ENCODE measurements around the gene PLEKHH1.

Gene PLEKHH1

GRCh38 chr14:67633451-67634147, 100.5 kb downstream of the PLEKHH1 start:
- no peaks in the 10 kb centered on the region for H3K9me3 Mint-ChIP-seq
- H3K27ac Mint-ChIP-seq: no peak overlapping the region
- H3K27me3 Mint-ChIP-seq: no peaks in the 10 kb centered on the region
- no peak overlapping the region for H3K4me3 Mint-ChIP-seq
- H3K4me1 Mint-ChIP-seq (ENCODE audit: low read depth): no peaks in the 10 kb centered on the region
- intact Hi-C loops (cut with micrococcal nuclease): no loop called here
- peaks cover 6% of the 10 kb centered on the region for H3K36me3 Mint-ChIP-seq (ENCODE audit: low read depth)

GRCh38 chr14:67636361-67636919, 103.3 kb downstream of the PLEKHH1 start:
- H3K36me3 Mint-ChIP-seq (ENCODE audit: low read depth): peaks cover 11% of the 10 kb centered on the region
- no peaks in the 10 kb centered on the region for H3K4me1 Mint-ChIP-seq (ENCODE audit: low read depth)
- H3K27me3 Mint-ChIP-seq: no peaks in the 10 kb centered on the region
- no peak overlapping the region for H3K27ac Mint-ChIP-seq
- intact Hi-C loops (cut with micrococcal nuclease): no loop called here
- H3K9me3 Mint-ChIP-seq: no peaks in the 10 kb centered on the region
- no peak overlapping the region for H3K4me3 Mint-ChIP-seq

- intact Hi-C loops (cut with micrococcal nuclease): no loop called here
Measured at GRCh38 chr14:67638642-67639041, 105.6 kb downstream of the PLEKHH1 start.

More at GRCh38 chr14:67638642-67639041, 105.6 kb downstream of the PLEKHH1 start:
- Mint-ChIP-seq H3K4me1 (ENCODE audit: low read depth) (no peaks in the 10 kb centered on the region), H3K27ac (no peak overlapping the region), H3K27me3 (no peaks in the 10 kb centered on the region), H3K9me3 (no peaks in the 10 kb centered on the region), H3K4me3 (no peak overlapping the region), H3K36me3 (ENCODE audit: low read depth) (peaks cover 18% of the 10 kb centered on the region)

Measured in dendritic cell treated with granulocyte-macrophage colony-stimulating factor and Interleukin-4, amounts not matched to agents 40 ng/mL and 50 ng/mL, for 4 days (primary cell).